ENCODE measurements around the gene ZNHIT2. TPM values are rescaled to one million over a fixed set of nuclear protein-coding genes. Genes with fewer than 3 reads are reported as not detected.

ZNHIT2 gene
- total and polyA plus RNA-seq, 2 of the 13 experiments (the other 11 are each of a cell fraction or from before 2014, with no cell fraction given): 1.1 to 6.5 TPM

DNA sequence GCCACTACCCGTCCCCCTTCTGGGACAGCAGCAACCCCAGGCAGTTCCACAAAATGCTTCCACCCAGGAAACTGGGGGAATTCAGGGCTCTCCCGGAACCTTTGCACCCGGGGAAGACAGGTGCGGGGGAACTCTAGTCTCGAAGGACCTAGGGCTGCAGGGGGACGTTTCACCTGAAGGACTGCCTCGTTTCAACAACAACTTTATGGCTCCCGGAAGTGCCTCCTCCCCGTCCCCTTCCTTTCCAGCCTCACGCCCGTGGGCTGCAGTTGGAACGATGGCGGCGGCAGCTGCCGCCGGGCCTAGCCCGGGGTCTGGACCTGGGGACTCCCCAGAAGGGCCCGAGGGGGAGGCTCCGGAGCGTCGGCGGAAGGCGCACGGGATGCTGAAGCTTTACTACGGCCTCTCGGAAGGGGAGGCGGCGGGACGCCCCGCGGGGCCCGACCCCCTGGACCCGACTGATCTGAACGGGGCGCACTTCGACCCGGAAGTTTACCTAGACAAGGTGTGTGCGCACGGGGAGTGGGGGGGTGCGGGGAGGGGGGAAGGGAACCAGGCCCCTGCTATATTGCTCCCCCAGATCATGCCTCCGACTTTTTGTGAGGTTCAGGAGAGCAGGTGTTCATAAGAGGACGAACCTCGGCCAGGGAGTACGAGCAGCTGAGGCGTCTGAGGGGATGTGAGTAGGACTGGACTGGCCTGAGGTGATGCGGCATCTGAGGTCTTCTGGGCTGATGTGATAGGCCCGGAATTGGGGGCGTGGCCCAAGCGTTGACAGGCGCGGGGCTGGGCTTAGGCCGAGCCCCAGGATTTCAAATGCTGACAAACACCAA is 21.3 kb downstream of the ZNHIT2 start, which contains the start of gene VPS51 (continued):
- TF ChIP-seq, protein P1, sequence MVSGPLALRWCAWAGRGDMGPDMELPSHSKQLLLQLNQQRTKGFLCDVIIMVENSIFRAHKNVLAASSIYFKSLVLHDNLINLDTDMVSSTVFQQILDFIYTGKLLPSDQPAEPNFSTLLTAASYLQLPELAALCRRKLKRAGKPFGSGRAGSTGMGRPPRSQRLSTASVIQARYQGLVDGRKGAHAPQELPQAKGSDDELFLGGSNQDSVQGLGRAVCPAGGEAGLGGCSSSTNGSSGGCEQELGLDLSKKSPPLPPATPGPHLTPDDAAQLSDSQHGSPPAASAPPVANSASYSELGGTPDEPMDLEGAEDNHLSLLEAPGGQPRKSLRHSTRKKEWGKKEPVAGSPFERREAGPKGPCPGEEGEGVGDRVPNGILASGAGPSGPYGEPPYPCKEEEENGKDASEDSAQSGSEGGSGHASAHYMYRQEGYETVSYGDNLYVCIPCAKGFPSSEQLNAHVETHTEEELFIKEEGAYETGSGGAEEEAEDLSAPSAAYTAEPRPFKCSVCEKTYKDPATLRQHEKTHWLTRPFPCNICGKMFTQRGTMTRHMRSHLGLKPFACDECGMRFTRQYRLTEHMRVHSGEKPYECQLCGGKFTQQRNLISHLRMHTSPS (CRISPR knock-in tag; IDR thresholded peaks at IDR 0.05; ENCODE audit: low read depth): no peak; the same call in 1 of the 2 replicates
- TF ChIP-seq ZNF343 (CRISPR knock-in tag; IDR thresholded peaks at IDR 0.05) (0 out of 2 replicates have a peak, but pooled peaks have one; percentile 65), NFIB (CRISPR knock-in tag; IDR thresholded peaks at IDR 0.05; ENCODE audit: borderline replicate concordance) (no peak), ZNF629 (CRISPR knock-in tag; conservative IDR thresholded peaks at IDR 0.05) (0 out of 2 replicates have a peak, but pooled peaks have one; percentile 18), SYNCRIP (IDR thresholded peaks at IDR 0.05; ENCODE audit: insufficient read depth, low read depth, low read length) (no peak), PHF8 (CRISPR knock-in tag; IDR thresholded peaks at IDR 0.05) (peak; percentile 97), ZNF740 (CRISPR knock-in tag; IDR thresholded peaks at IDR 0.05) (peak; percentile 96), PAX8 (CRISPR knock-in tag; IDR thresholded peaks at IDR 0.05; ENCODE audit: borderline replicate concordance) (no peak), RBM22 (optimal IDR thresholded peaks at IDR 0.05; ENCODE audit: low read length) (peak; percentile 26), ZBTB7B (CRISPR knock-in tag; IDR thresholded peaks at IDR 0.05) (peak; percentile 56; the same call in 1 of the 2 replicates), SMARCC2 (IDR thresholded peaks at IDR 0.05) (no peak), ETV5 (CRISPR knock-in tag; IDR thresholded peaks at IDR 0.05; ENCODE audit: borderline replicate concordance) (peak; percentile 87), PREB (CRISPR knock-in tag; IDR thresholded peaks at IDR 0.05) (no peak)
- TF ChIP-seq, protein P2, sequence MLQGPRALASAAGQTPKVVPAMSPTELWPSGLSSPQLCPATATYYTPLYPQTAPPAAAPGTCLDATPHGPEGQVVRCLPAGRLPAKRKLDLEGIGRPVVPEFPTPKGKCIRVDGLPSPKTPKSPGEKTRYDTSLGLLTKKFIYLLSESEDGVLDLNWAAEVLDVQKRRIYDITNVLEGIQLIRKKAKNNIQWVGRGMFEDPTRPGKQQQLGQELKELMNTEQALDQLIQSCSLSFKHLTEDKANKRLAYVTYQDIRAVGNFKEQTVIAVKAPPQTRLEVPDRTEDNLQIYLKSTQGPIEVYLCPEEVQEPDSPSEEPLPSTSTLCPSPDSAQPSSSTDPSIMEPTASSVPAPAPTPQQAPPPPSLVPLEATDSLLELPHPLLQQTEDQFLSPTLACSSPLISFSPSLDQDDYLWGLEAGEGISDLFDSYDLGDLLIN (CRISPR knock-in tag; IDR thresholded peaks at IDR 0.05; ENCODE audit: borderline replicate concordance): no peak
- TF ChIP-seq, protein P3, sequence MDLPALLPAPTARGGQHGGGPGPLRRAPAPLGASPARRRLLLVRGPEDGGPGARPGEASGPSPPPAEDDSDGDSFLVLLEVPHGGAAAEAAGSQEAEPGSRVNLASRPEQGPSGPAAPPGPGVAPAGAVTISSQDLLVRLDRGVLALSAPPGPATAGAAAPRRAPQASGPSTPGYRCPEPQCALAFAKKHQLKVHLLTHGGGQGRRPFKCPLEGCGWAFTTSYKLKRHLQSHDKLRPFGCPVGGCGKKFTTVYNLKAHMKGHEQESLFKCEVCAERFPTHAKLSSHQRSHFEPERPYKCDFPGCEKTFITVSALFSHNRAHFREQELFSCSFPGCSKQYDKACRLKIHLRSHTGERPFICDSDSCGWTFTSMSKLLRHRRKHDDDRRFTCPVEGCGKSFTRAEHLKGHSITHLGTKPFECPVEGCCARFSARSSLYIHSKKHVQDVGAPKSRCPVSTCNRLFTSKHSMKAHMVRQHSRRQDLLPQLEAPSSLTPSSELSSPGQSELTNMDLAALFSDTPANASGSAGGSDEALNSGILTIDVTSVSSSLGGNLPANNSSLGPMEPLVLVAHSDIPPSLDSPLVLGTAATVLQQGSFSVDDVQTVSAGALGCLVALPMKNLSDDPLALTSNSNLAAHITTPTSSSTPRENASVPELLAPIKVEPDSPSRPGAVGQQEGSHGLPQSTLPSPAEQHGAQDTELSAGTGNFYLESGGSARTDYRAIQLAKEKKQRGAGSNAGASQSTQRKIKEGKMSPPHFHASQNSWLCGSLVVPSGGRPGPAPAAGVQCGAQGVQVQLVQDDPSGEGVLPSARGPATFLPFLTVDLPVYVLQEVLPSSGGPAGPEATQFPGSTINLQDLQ (CRISPR knock-in tag; IDR thresholded peaks at IDR 0.05): peak; percentile 75; the same call in 1 of the 2 replicates
